Right lobe of liver (tissue), 4 donors: ENCODE data around the gene WASF3.

Experiments used
- CTCF ChIP-seq, 4 donors: fragments of 200-600 bp in 3 of 4; fragments of 450-650 bp in 1 of 4; IDR thresholded peaks; one replicate each; pipeline versions ENCODE4 v1.5.1 to v1.8.0; 2016 to 2022; ENCODE audit warnings: antibody characterized with exemption in 4 of 4, mild to moderate bottlenecking in 2 of 4
- POLR2A ChIP-seq: fragments of 450-650 bp; IDR thresholded peaks from one replicate; pipeline ENCODE4 v1.6.1; 2017; ENCODE audit warnings: antibody characterized with exemption, mild to moderate bottlenecking
- donor health status: DM: no; HTN: no; CAD: no.
- donor health status: DM: no; HTN: no; CAD: no.
- donor health status: DM: no; HTN: yes; CAD: no.

- no peak for TF ChIP-seq CTCF (IDR thresholded peaks at IDR 0.05)
- no peak for TF ChIP-seq POLR2A
Observed at GRCh38 chr13:26680123-26680450, 122.6 kb downstream of the WASF3 start.
